ENCODE results near the gene SPPL3. TPM values are rescaled to one million over a fixed set of nuclear protein-coding genes. Genes with fewer than 3 reads are reported as not detected.

The SPPL3 gene
- polyA plus RNA-seq, 3 donors, result 76.5 to 85.2 (median 84.3) TPM

GRCh38 chr12:120767071-120768024, 136.8 kb downstream of the SPPL3 start:
- DNase-seq (ENCODE audit: extremely low read depth in 1 of 11, low read depth in 9 of 11, low spot score in 4 of 11), result no peak

GRCh38 chr12:120766566-120766965, 137.6 kb downstream of the SPPL3 start:
- no peak for DNase-seq (ENCODE audit: extremely low read depth in 1 of 11, low read depth in 9 of 11, low spot score in 4 of 11)

GRCh38 chr12:120764816-120765215, 139.3 kb downstream of the SPPL3 start:
- no peak for DNase-seq (ENCODE audit: extremely low read depth in 1 of 11, low read depth in 9 of 11, low spot score in 4 of 11)

- no peak for DNase-seq (ENCODE audit: extremely low read depth in 1 of 11, low read depth in 9 of 11, low spot score in 4 of 11)
Measured at GRCh38 chr12:120763250-120763649, 140.9 kb downstream of the SPPL3 start.

- DNase-seq (ENCODE audit: extremely low read depth in 1 of 11, low read depth in 9 of 11, low spot score in 4 of 11), result no peak
Measured at GRCh38 chr12:120762086-120762485, 142.1 kb downstream of the SPPL3 start.

GRCh38 chr12:120761519-120761934, 142.6 kb downstream of the SPPL3 start:
- DNase-seq (ENCODE audit: extremely low read depth in 1 of 11, low read depth in 9 of 11, low spot score in 4 of 11), result peak in 9 of 11 donors; percentile 49 to 88 (median 79)

GRCh38 chr12:120760349-120761254, 143.6 kb downstream of the SPPL3 start:
- DNase-seq (ENCODE audit: extremely low read depth in 1 of 11, low read depth in 9 of 11, low spot score in 4 of 11), result no peak

GRCh38 chr12:120759591-120760348, 144.4 kb downstream of the SPPL3 start:
- no peak for DNase-seq (ENCODE audit: extremely low read depth in 1 of 11, low read depth in 9 of 11, low spot score in 4 of 11)

GRCh38 chr12:120758798-120759590, 145.2 kb downstream of the SPPL3 start:
- no peak for DNase-seq (ENCODE audit: extremely low read depth in 1 of 11, low read depth in 9 of 11, low spot score in 4 of 11)

GRCh38 chr12:120757949-120758348, 146.2 kb downstream of the SPPL3 start:
- no peak for DNase-seq (ENCODE audit: extremely low read depth in 1 of 11, low read depth in 9 of 11, low spot score in 4 of 11)

- DNase-seq (ENCODE audit: extremely low read depth in 1 of 11, low read depth in 9 of 11, low spot score in 4 of 11), result no peak
Measured at GRCh38 chr12:120757226-120757742, 146.9 kb downstream of the SPPL3 start.

- DNase-seq (ENCODE audit: extremely low read depth in 1 of 11, low read depth in 9 of 11, low spot score in 4 of 11), result no peak
Measured at GRCh38 chr12:120755269-120755668, 148.9 kb downstream of the SPPL3 start.

GRCh38 chr12:120754792-120755191, 149.4 kb downstream of the SPPL3 start:
- DNase-seq (ENCODE audit: extremely low read depth in 1 of 11, low read depth in 9 of 11, low spot score in 4 of 11), result no peak

GRCh38 chr12:120751389-120751788, 152.8 kb downstream of the SPPL3 start:
- no peak for DNase-seq (ENCODE audit: extremely low read depth in 1 of 11, low read depth in 9 of 11, low spot score in 4 of 11)

GRCh38 chr12:120750806-120751205, 153.4 kb downstream of the SPPL3 start:
- DNase-seq (ENCODE audit: extremely low read depth in 1 of 11, low read depth in 9 of 11, low spot score in 4 of 11), result no peak

- no peak for DNase-seq (ENCODE audit: extremely low read depth in 1 of 11, low read depth in 9 of 11, low spot score in 4 of 11)
Measured at GRCh38 chr12:120749256-120749655, 154.9 kb downstream of the SPPL3 start.

GRCh38 chr12:120748242-120748641, 155.9 kb downstream of the SPPL3 start:
- DNase-seq (ENCODE audit: extremely low read depth in 1 of 11, low read depth in 9 of 11, low spot score in 4 of 11), result no peak

- no peak for DNase-seq (ENCODE audit: extremely low read depth in 1 of 11, low read depth in 9 of 11, low spot score in 4 of 11)
Measured at GRCh38 chr12:120744922-120745493, 159.2 kb downstream of the SPPL3 start.
